Effector memory CD4-positive, alpha-beta T cell (primary cell): ENCODE measurements around the gene SERPINB1.
"Not testable (repeated sequence)": the region's sequence is repeated elsewhere in the genome, so short reads cannot be mapped to it uniquely, and the experiment has no call there.

Experiments used
- DNase-seq, 3 donors: peaks; one replicate each; pipeline ENCODE4 v3.0.0-alpha.2; 2020
- H3K27ac ChIP-seq: 2 replicates; pipeline ENCODE4 v1.7.0; 2013; ENCODE audit warnings: mild to moderate bottlenecking, low read length, moderate library complexity; ENCODE audit not compliant: insufficient read depth, poor library complexity, severe bottlenecking
- H3K27me3 ChIP-seq: replicated peaks from 2 replicates; pipeline ENCODE4 v1.7.0; 2013; ENCODE audit warnings: mild to moderate bottlenecking, low read length; ENCODE audit not compliant: insufficient read depth, control insufficient read depth, poor library complexity, severe bottlenecking
- H3K36me3 ChIP-seq: 2 replicates; pipeline ENCODE4 v1.7.0; 2013; ENCODE audit warnings: mild to moderate bottlenecking, low read length, moderate library complexity; ENCODE audit not compliant: control insufficient read depth, insufficient read depth
- H3K4me1 ChIP-seq: 2 replicates; pipeline ENCODE4 v1.7.0; 2013; ENCODE audit warnings: low read length, mild to moderate bottlenecking; ENCODE audit not compliant: control insufficient read depth, insufficient read depth, poor library complexity, severe bottlenecking
- H3K4me3 ChIP-seq: 2 replicates; pipeline ENCODE4 v1.7.0; 2013; ENCODE audit warnings: low read length, low read depth, mild to moderate bottlenecking; ENCODE audit not compliant: insufficient read depth, poor library complexity, severe bottlenecking
- H3K9me3 ChIP-seq: 2 replicates; pipeline ENCODE4 v1.7.0; 2013; ENCODE audit warnings: mild to moderate bottlenecking, low read length, moderate library complexity; ENCODE audit not compliant: control insufficient read depth

The SERPINB1 gene

DNA sequence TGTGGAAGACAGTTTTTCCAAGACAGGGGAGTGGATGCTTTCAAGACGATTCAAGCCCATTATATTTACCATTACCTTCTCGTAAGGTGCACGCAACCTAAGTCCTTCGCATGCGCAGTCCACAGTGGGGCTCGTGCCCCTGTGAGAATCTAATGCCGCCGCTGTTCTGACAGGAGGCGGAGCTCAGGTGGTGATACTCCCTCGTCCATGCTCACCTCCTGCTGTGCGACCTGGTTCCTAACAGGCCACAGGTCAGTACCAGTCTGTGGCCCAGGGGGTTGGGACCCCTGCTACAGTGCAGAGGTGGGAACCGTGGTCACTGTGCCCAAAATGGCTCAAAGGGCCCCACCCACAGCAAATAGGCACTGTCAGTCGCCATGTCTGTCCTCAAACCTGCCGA lies 36.6 kb downstream of the SERPINB1 start:
- H3K9me3 ChIP-seq = no peaks in the 10 kb centered on the region
- no peak overlapping the region for H3K27ac ChIP-seq
- no peaks in the 10 kb centered on the region for H3K36me3 ChIP-seq
- DNase-seq = no peak
- H3K4me3 ChIP-seq = no peak overlapping the region
- H3K27me3 ChIP-seq = no peaks in the 10 kb centered on the region
- H3K4me1 ChIP-seq = no peaks in the 10 kb centered on the region

DNA sequence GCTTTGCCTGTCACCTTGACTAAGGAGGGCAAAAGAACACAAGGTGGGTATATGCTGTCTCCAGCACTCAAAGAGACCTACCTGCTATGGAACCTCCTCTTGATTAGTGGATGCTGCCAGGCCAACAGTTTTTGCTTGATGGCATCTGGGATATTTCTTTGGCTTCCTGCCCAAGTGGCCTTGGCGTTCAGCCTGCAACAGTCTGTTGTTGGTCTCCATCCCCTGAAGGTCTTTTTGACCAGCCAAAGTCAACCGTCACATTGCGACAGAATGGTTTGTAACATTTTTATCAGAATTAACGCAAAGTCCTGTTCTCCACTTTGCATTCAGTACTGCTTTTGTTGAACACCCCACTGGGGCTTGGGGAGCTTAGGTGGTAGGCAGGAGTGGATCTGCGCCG lies 37.1 kb downstream of the SERPINB1 start:
- DNase-seq = no peak
- Histone ChIP-seq H3K4me1 (no peaks in the 10 kb centered on the region), H3K4me3 (no peak overlapping the region), H3K36me3 (no peaks in the 10 kb centered on the region), H3K9me3 (no peaks in the 10 kb centered on the region), H3K27me3 (no peaks in the 10 kb centered on the region), H3K27ac (no peak overlapping the region)

DNA sequence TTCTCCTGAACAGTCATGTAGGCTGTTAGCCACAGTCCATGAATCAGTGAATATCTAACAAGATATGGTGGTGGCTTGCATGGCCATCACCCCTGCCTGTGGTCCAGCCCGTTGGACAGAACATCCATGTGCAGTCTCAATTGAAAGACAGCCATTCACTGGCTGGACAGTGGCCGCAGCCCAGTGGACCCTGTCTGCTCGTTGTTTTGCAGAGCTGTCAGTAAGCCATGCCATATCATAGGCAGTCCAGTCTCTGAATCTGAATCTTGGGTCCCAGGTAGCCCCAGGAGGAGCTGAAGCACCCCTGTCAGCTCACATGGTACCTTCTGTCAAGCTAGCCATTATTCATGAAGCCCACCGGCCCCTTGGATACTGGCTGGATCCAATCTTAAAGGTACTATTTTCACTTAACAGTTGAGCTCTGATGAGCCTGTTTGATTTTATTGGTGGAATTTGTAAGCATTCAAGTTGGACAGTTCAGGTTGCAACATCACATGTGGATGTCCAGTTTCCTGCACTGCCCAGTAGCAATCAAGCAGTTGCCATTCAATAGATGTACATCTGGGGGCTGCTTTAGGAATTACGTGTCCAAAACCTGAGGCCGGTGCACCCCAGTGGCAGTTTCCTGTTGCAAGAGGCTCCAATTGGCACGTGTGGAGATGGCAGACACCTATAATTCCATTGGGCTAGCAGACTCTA lies 37.8 kb downstream of the SERPINB1 start:
- DNase-seq = no peak
- Histone ChIP-seq H3K36me3 (no peaks in the 10 kb centered on the region), H3K4me1 (no peaks in the 10 kb centered on the region), H3K9me3 (no peaks in the 10 kb centered on the region), H3K27ac (no peak overlapping the region), H3K27me3 (no peaks in the 10 kb centered on the region), H3K4me3 (no peak overlapping the region)

DNA sequence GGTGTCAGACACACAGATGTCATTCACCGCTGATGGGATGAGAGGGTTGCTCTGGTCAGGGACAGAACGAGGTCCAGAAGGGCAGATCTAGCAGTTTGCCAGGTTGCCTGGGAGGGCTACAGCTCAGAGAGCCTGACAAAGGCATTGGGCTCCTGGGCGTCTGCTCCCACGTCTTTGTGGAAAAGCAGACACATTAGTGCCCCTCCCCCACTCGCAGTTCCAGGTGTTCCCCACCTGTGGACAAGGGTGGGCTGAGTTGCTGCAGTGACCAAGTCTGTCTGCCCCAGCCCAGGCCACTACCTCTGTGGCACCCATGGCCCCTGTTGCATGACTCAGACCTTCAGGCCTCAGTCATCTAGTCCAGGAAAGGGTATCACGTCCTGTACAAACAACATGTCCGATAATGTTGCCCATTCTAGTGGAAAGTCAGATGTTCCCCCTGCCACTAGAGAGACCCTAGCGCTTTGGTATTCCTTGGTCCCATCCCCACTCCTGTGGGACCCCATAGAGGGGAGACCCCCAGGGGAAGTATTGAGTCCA lies 39.1 kb downstream of the SERPINB1 start:
- no peaks in the 10 kb centered on the region for H3K4me1 ChIP-seq
- H3K27ac ChIP-seq = no peak overlapping the region
- DNase-seq = no peak
- H3K27me3 ChIP-seq = no peaks in the 10 kb centered on the region
- no peak overlapping the region for H3K4me3 ChIP-seq
- no peaks in the 10 kb centered on the region for H3K36me3 ChIP-seq
- no peaks in the 10 kb centered on the region for H3K9me3 ChIP-seq

DNA sequence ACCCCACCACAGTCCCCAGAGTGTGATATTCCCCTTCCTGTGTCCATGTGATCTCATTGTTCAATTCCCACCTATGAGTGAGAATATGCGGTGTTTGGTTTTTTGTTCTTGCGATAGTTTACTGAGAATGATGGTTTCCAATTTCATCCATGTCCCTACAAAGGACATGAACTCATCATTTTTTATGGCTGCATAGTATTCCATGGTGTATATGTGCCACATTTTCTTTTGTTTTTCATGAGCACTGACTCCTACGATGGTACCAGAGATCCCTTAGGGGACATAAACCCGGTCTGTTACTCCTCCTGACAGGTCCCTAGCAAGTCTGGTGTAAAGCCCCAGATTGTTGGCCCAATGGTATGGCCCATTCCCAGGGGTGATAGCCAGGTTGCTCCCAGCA lies 40.0 kb downstream of the SERPINB1 start:
- not testable (repeated sequence) for H3K27ac ChIP-seq, H3K9me3 ChIP-seq, DNase-seq, H3K36me3 ChIP-seq, H3K4me1 ChIP-seq, H3K4me3 ChIP-seq, H3K27me3 ChIP-seq

DNA sequence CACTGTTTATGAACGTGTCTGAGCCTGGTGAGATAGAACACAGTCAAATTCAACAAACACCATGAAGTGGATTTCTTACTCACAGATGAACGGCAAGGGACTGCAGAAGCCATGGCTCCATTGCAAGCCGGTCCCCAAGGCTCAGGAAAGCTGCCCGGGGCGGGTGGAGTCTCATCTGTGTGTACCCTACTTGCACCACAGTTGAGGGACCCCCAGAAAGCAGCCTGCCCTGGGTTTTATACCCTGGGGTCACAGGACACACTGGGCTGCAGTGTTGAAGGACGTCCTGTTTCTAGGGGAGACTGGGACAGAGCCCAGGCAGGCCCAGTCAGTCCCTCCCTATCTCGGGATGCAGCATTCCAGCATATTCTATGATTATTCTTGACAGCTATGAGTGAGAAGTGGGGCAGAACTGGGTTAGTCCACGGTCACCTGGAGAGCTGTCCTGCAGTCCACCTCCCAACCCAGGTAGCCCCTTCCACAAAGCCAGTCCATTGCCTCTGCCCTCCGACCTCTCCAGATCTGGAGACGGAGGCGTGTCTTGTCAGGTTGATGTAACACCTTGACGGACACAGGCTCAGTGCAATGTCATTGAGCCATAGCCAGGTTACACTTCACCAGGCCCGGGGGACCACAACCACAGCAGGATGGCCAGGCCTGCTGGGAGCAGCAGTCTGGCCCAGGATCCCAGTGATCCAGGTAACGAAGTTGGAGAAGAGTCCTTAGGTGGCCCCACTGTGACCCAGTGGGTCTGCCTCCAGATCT lies 40.9 kb downstream of the SERPINB1 start:
- Histone ChIP-seq H3K27me3 (no peaks in the 10 kb centered on the region), H3K4me3 (no peak overlapping the region), H3K9me3 (no peaks in the 10 kb centered on the region), H3K4me1 (no peaks in the 10 kb centered on the region), H3K27ac (no peak overlapping the region), H3K36me3 (no peaks in the 10 kb centered on the region)
- DNase-seq = no peak

DNA sequence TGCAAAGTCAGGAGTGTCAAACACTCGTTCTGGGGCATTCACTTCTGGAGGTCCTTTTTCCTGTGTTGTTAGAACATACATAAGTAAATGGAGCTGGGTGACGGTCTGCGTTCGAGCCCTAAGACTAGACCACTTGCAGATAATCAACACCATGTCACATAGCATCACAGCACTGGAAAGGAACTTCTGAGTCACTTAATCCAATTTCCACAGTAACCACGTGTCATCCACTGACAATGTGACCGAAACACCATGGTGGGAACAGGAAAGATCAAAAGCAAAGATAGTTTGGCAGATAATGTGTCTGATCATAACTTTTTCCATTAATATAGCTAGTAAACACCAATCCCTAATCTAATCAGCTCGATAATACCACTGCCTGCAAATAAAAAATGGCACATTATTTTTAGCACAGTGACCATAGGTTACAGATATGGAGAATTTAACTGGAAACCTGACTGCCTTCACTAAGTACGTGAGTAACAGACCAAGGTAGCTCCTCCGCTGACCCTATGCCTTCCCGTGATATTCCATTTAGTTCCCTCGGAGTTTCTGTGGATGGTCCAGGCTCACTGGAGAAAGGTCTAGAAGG lies 41.6 kb downstream of the SERPINB1 start:
- DNase-seq = no peak
- H3K4me3 ChIP-seq = no peak overlapping the region
- no peaks in the 10 kb centered on the region for H3K36me3 ChIP-seq
- H3K27me3 ChIP-seq = no peaks in the 10 kb centered on the region
- H3K9me3 ChIP-seq = no peaks in the 10 kb centered on the region
- H3K27ac ChIP-seq = no peak overlapping the region
- no peaks in the 10 kb centered on the region for H3K4me1 ChIP-seq

DNA sequence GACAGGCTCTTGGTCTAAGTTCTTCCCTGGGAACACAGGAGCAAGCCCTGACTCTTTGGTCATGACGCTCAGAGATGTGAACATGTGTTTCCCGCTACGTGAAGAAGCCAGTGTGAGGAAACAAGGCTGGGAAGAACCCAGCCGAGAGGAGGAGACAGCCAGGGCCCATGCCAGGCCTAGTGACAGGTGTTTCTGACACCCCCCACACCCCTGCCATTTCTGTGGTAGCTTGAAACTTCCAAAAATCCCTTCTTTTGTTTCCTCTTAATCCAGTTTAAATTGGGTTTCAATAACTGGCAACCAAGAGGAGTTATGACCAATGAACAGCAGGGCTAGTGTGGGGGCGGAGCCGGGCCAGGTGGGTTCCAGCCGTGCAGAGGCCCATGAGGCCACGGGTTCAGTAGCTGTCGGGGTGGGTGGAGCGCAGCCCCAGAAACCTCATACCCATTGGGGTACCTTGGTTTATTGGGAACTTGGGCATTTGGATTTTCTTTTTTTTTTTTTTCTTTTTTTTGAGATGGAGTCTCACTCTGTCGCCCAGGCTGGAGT lies 43.0 kb downstream of the SERPINB1 start:
- no peak overlapping the region for H3K4me3 ChIP-seq
- no peaks in the 10 kb centered on the region for H3K36me3 ChIP-seq
- no peak for DNase-seq
- no peak overlapping the region for H3K27ac ChIP-seq
- H3K9me3 ChIP-seq = no peaks in the 10 kb centered on the region
- peaks cover 2% of the 10 kb centered on the region for H3K4me1 ChIP-seq
- H3K27me3 ChIP-seq = no peaks in the 10 kb centered on the region

DNA sequence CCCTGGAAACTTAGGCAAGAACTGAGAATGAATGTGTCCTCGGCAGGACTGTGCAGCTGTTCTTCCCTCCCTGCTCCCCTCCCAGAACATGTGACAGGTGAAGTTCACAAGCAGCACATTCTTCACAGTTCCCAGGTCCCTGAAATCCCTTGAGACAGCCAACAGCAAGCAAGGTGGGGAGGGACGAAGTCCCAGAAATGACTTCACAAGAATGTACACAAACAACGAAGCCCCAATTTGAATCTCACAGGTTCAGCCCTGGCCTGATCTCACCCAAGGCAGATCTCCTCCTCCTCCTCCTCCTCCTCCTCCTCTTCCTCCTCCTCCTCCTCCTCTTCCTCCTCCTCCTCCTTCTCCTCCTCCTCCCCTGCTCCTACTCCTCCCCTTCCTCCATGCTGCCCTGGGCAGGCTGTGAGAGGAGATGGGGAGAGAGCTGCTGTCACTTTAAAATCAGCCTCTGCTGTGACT lies 44.1 kb downstream of the SERPINB1 start:
- Histone ChIP-seq H3K4me1 (peaks cover 10% of the 10 kb centered on the region), H3K27ac (no peak overlapping the region), H3K27me3 (no peaks in the 10 kb centered on the region), H3K36me3 (no peaks in the 10 kb centered on the region), H3K4me3 (no peak overlapping the region), H3K9me3 (no peaks in the 10 kb centered on the region)
- no peak for DNase-seq

DNA sequence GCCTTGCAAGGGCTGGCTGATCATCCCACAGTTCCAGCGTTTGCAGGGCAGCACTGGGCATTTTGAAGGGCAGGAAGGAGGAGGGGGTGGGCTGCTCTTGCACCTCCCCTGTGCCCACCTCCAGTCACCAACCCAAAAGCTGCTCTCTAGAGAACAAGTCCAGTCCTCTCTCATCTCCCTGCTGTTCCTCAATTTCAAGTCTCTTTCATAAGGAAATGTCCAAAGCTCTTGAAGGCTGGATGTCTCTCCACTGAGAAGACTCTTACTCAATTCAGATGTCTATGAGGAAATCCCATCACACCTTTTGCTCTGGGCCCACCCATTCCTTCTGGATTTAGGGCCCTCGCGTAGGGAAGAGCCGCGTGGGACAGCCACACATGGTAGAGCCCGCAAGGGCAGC lies 44.8 kb downstream of the SERPINB1 start:
- no peaks in the 10 kb centered on the region for H3K27me3 ChIP-seq
- DNase-seq = no peak
- no peak overlapping the region for H3K4me3 ChIP-seq
- H3K9me3 ChIP-seq = no peaks in the 10 kb centered on the region
- no peaks in the 10 kb centered on the region for H3K36me3 ChIP-seq
- H3K27ac ChIP-seq = no peak overlapping the region
- H3K4me1 ChIP-seq = peaks cover 15% of the 10 kb centered on the region
